K562 (cell line): ENCODE data around the gene C5orf24. TPM values are rescaled to one million over a fixed set of nuclear protein-coding genes. Genes with fewer than 3 reads are reported as not detected.

Experiments
- CUX1 ChIP-seq: fragments of 200-800 bp; sonication (Bioruptor generic); IDR thresholded peaks from 2 replicates; pipeline ENCODE4 v1.6.1; 2016; ENCODE audit warnings: missing genetic modification characterization, missing compliant biosample characterization
- EGR1 ChIP-seq: fragments of 450-650 bp; conservative IDR thresholded peaks from 2 replicates; pipeline ENCODE4 v1.6.1; 2017; ENCODE audit warnings: mild to moderate bottlenecking
- ELF1 ChIP-seq: fragments of 200-800 bp; sonication (Bioruptor generic); IDR thresholded peaks from 2 replicates; pipeline ENCODE4 v1.6.1; 2016; ENCODE audit warnings: missing genetic modification characterization, missing compliant biosample characterization
- HDAC6 ChIP-seq: IDR thresholded peaks from 2 replicates; pipeline ENCODE4 v1.6.1; 2012; ENCODE audit warnings: low read depth, mild to moderate bottlenecking, control low read depth, inconsistent platforms, low read length, moderate library complexity
- KAT7 ChIP-seq: sonication (generic); formaldehyde crosslinking; IDR thresholded peaks from 2 replicates; pipeline ENCODE4 v1.8.0; 2022; ENCODE audit warnings: missing genetic modification reagents, mild to moderate bottlenecking, borderline replicate concordance
- KLF16 ChIP-seq: IDR thresholded peaks from 2 replicates; pipeline ENCODE4 v1.6.1; 2016; ENCODE audit warnings: antibody characterized with exemption
- MCM3 ChIP-seq: fragments of 450-650 bp; IDR thresholded peaks from 2 replicates; pipeline ENCODE4 v1.6.1; 2016
- MIER1 ChIP-seq: fragments of 450-650 bp; IDR thresholded peaks from 2 replicates; pipeline ENCODE4 v1.6.1; 2016; ENCODE audit warnings: antibody characterized with exemption, mild to moderate bottlenecking, low read depth
- MTF1 ChIP-seq: fragments of 250-450 bp; sonication (Bioruptor Pico); IDR thresholded peaks from 2 replicates; pipeline ENCODE4 v1.9.0; 2021; ENCODE audit warnings: moderate library complexity, mild to moderate bottlenecking, inconsistent platforms, borderline replicate concordance
- MXI1 ChIP-seq: IDR thresholded peaks from 2 replicates; pipeline ENCODE4 v1.6.1; 2011; ENCODE audit warnings: low read depth, mild to moderate bottlenecking, improper control_type of control experiment, low read length
- POLR3A ChIP-seq: IDR thresholded peaks from 2 replicates; pipeline ENCODE4 v1.6.1; 2011; ENCODE audit warnings: borderline replicate concordance, mild to moderate bottlenecking, moderate library complexity; ENCODE audit not compliant: insufficient read length, insufficient read depth; ENCODE audit errors: extremely low read depth
- PRDM10 ChIP-seq: fragments of 450-650 bp; IDR thresholded peaks from 2 replicates; pipeline ENCODE4 v1.6.1; 2018; ENCODE audit not compliant: partially characterized antibody
- RAD51 ChIP-seq: fragments of 450-650 bp; IDR thresholded peaks from 2 replicates; pipeline ENCODE4 v1.7.1; 2016; ENCODE audit warnings: low read depth, mild to moderate bottlenecking, borderline replicate concordance
- TOE1 ChIP-seq, 2 experiments: fragments of 450-650 bp in 1 of 2; sonication (generic) in 1 of 2; formaldehyde crosslinking in 1 of 2; IDR thresholded peaks; 2 replicates each; pipeline versions ENCODE4 v1.7.1 to v1.8.0; 2016 to 2022; ENCODE audit warnings: borderline replicate concordance in 2 of 2, mild to moderate bottlenecking in 2 of 2, antibody characterized with exemption in 1 of 2, inconsistent platforms in 1 of 2, low read depth in 1 of 2, missing genetic modification reagents in 1 of 2, moderate library complexity in 1 of 2
- UBTF ChIP-seq, 2 experiments: IDR thresholded peaks; 2 replicates each; pipeline ENCODE4 v1.6.1; 2012; ENCODE audit warnings: improper control_type of control experiment in 2 of 2, low read depth in 2 of 2, low read length in 2 of 2, borderline replicate concordance in 1 of 2
- XRCC4 ChIP-seq: IDR thresholded peaks from one replicate; pipeline ENCODE4 v1.6.1; 2011; ENCODE audit not compliant: insufficient read depth, insufficient read length; ENCODE audit errors: extremely low read depth
- polyA plus RNA-seq, 8 experiments: library from polyadenylated mRNA; depleted of rRNA in 4 of 8; stranded (reverse) in 5 of 8; unstranded in 3 of 8; fragments of >200 nt; fragmentation: Nextera tagmentation in 2 of 8; fragmentation: Illumina TruSeq in 1 of 8; extraction: Ambion mirVana in 2 of 8; extraction: Trizol in 1 of 8; gene quantifications; 2 replicates each; pipeline versions ENCODE4 v1.2.1 to v1.2.3, GENCODE V29; 2011 to 2014; ENCODE audit warnings: inconsistent platforms in 1 of 8, missing spikeins in 1 of 8
- total RNA-seq, 7 experiments: library from RNA; depleted of rRNA in 6 of 7; stranded (reverse); fragments of >200 nt in 6 of 7; fragmentation: Illumina TruSeq in 2 of 7; extraction: Trizol in 2 of 7; gene quantifications; 2 replicates each; pipeline versions ENCODE4 v1.2.1 to v1.2.3, GENCODE V29; 2011 to 2021; ENCODE audit warnings: low replicate concordance in 1 of 7

C5orf24 gene
- total and polyA plus RNA-seq, 9 of the 15 experiments (the other 6 are each of a cell fraction or from before 2014, with no cell fraction given): 8.9 to 38.6 (median 28.4) TPM

- TF ChIP-seq HDAC6 (no peak), POLR3A (no peak), PRDM10 (no peak), RAD51 (no peak), CUX1 (no peak), TOE1 (IDR thresholded peaks at IDR 0.05; ENCODE audit: borderline replicate concordance) (no peak), TOE1 (CRISPR knock-in tag; IDR thresholded peaks at IDR 0.05; ENCODE audit: borderline replicate concordance, low read depth) (0 out of 2 replicates have a peak, but pooled peaks have one; percentile 72), MXI1 (no peak), ELF1 (no peak), KLF16 (0 out of 2 replicates have a peak, but pooled peaks have one; percentile 22), UBTF (IDR thresholded peaks at IDR 0.05; ENCODE audit: borderline replicate concordance in 1 of 2, low read depth in 2 of 2, low read length in 2 of 2) (peak; percentile 84 to 95; a peak in 3 of 4 replicates), MCM3 (no peak), EGR1 (peak; percentile 79), MTF1 (no peak), XRCC4 (no peak), KAT7 (peak; percentile 80; the same call in 1 of the 2 replicates), MIER1 (no peak)
Observed at GRCh38 chr5:134904610-134905245, 59.0 kb downstream of the C5orf24 start, which contains the start of gene PCBD2 (continued).
